ENCODE measurements around the gene S1PR5.

Gene S1PR5

GRCh38 chr19:10514211-10515145 is 2.8 kb downstream of the S1PR5 start:
- peak; percentile 40 to 57 for DNase-seq

GRCh38 chr19:10513223-10513622 is 4.0 kb downstream of the S1PR5 start:
- DNase-seq = no peak

- DNase-seq = peak; percentile 74 to 76
Observed at GRCh38 chr19:10510301-10510802, 6.9 kb downstream of the S1PR5 start.

- no peak for DNase-seq
Observed at GRCh38 chr19:10508707-10509106, 8.5 kb downstream of the S1PR5 start.

GRCh38 chr19:10508036-10508435 is 9.2 kb downstream of the S1PR5 start:
- DNase-seq = no peak

GRCh38 chr19:10505583-10506229 is 11.5 kb downstream of the S1PR5 start:
- DNase-seq = peak; percentile 89 to 91

GRCh38 chr19:10503002-10503789 is 14.1 kb downstream of the S1PR5 start, which contains the start of gene KEAP1:
TSS of gene KEAP1 (minus strand) at chr19:10503356. CDS start at chr19:10500033, 3,323 bp downstream.
- DNase-seq = peak; percentile 52 to 55

- peak; percentile 89 to 93 for DNase-seq
Observed at GRCh38 chr19:10502524-10503001, 14.7 kb downstream of the S1PR5 start.

GRCh38 chr19:10501971-10502523 is 15.2 kb downstream of the S1PR5 start:
- peak; percentile 60 to 63 for DNase-seq

GRCh38 chr19:10500247-10500592 is 17.0 kb downstream of the S1PR5 start:
- no peak for DNase-seq

- DNase-seq = no peak
Observed at GRCh38 chr19:10499550-10500246, 17.5 kb downstream of the S1PR5 start.

- no peak for DNase-seq
Observed at GRCh38 chr19:10497371-10497770, 19.9 kb downstream of the S1PR5 start.

- no peak for DNase-seq
Observed at GRCh38 chr19:10491472-10492047, 25.7 kb downstream of the S1PR5 start.

- no peak for DNase-seq
Observed at GRCh38 chr19:10486551-10486950, 30.7 kb downstream of the S1PR5 start.

GRCh38 chr19:10478903-10479384 is 38.3 kb downstream of the S1PR5 start:
- peak; percentile 83 to 90 for DNase-seq

- DNase-seq = no peak
Observed at GRCh38 chr19:10478476-10478875, 38.8 kb downstream of the S1PR5 start.

GRCh38 chr19:10474962-10475451 is 42.2 kb downstream of the S1PR5 start:
- DNase-seq = no peak

- no peak for DNase-seq
Observed at GRCh38 chr19:10473192-10473591, 44.1 kb downstream of the S1PR5 start.

GRCh38 chr19:10471909-10472308 is 45.3 kb downstream of the S1PR5 start:
- no peak for DNase-seq

GRCh38 chr19:10468133-10468532 is 49.1 kb downstream of the S1PR5 start:
- no peak for DNase-seq

GRCh38 chr19:10467104-10467706 is 50.0 kb downstream of the S1PR5 start:
- DNase-seq = no peak

Measured in stimulated activated CD4-positive, alpha-beta T cell treated with anti-CD3 and anti-CD28 coated beads, Interleukin-2, amount 100 ng/mL, for 24 hours (primary cell).